ENCODE results near the gene ARNT2. TPM values are rescaled to one million over a fixed set of nuclear protein-coding genes. Genes with fewer than 3 reads are reported as not detected.

The ARNT2 gene
- total RNA-seq, 1 donor from 2014 or later, result 21.6 TPM

GRCh38 chr15:80626643-80627120 lies 222.5 kb downstream of the ARNT2 start:
- H3K27me3 ChIP-seq (ENCODE audit: control insufficient read depth, insufficient read depth, low read length), result no peaks in the 10 kb centered on the region
- no peaks in the 10 kb centered on the region for H3K36me3 ChIP-seq (ENCODE audit: control insufficient read depth, insufficient read depth, low read length)
- H3K4me3 ChIP-seq (ENCODE audit: low read depth, low read length), result no peak overlapping the region
- TF ChIP-seq, protein P1, sequence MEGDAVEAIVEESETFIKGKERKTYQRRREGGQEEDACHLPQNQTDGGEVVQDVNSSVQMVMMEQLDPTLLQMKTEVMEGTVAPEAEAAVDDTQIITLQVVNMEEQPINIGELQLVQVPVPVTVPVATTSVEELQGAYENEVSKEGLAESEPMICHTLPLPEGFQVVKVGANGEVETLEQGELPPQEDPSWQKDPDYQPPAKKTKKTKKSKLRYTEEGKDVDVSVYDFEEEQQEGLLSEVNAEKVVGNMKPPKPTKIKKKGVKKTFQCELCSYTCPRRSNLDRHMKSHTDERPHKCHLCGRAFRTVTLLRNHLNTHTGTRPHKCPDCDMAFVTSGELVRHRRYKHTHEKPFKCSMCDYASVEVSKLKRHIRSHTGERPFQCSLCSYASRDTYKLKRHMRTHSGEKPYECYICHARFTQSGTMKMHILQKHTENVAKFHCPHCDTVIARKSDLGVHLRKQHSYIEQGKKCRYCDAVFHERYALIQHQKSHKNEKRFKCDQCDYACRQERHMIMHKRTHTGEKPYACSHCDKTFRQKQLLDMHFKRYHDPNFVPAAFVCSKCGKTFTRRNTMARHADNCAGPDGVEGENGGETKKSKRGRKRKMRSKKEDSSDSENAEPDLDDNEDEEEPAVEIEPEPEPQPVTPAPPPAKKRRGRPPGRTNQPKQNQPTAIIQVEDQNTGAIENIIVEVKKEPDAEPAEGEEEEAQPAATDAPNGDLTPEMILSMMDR (IDR thresholded peaks at IDR 0.05; ENCODE audit: insufficient read depth, low read length, poor library complexity, severe bottlenecking), result no peak
- DNase-seq (ENCODE audit: low read depth), result no peak

- Histone ChIP-seq H3K27me3 (ENCODE audit: control insufficient read depth, insufficient read depth, low read length) (no peaks in the 10 kb centered on the region), H3K36me3 (ENCODE audit: control insufficient read depth, insufficient read depth, low read length) (no peaks in the 10 kb centered on the region), H3K4me3 (ENCODE audit: low read depth, low read length) (no peak overlapping the region)
- no peak for DNase-seq (ENCODE audit: low read depth)
- TF ChIP-seq, protein P1 (IDR thresholded peaks at IDR 0.05; ENCODE audit: insufficient read depth, low read length, poor library complexity, severe bottlenecking), result no peak
These were observed 225.2 kb downstream of the ARNT2 start for GRCh38 chr15:80629355-80629754.

DNA sequence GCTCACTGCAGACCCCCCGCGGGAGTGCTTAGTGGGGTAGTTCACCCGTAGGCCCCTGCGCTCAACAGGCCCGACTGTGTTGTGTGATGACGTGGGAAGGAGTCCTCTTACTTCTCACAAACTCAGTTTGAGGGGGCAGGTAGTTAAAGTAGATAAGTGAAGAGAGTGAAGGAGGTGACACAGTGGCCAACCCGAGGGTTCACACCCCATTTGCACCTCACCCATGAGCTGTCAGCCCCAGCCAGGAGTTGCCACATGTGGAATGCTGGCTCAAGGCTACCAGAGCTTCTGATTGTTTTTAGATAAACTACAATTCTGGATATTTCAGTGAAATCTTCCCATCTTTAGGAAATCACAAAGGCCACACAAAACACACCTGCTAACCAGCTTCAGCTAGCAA lies 226.8 kb downstream of the ARNT2 start:
- no peaks in the 10 kb centered on the region for H3K27me3 ChIP-seq (ENCODE audit: control insufficient read depth, insufficient read depth, low read length)
- no peak overlapping the region for H3K4me3 ChIP-seq (ENCODE audit: low read depth, low read length)
- TF ChIP-seq, protein P1 (IDR thresholded peaks at IDR 0.05; ENCODE audit: insufficient read depth, low read length, poor library complexity, severe bottlenecking), result no peak
- DNase-seq (ENCODE audit: low read depth), result no peak
- H3K36me3 ChIP-seq (ENCODE audit: control insufficient read depth, insufficient read depth, low read length), result no peaks in the 10 kb centered on the region

GRCh38 chr15:80633221-80633620 lies 229.0 kb downstream of the ARNT2 start:
- Histone ChIP-seq H3K4me3 (ENCODE audit: low read depth, low read length) (no peak overlapping the region), H3K27me3 (ENCODE audit: control insufficient read depth, insufficient read depth, low read length) (no peaks in the 10 kb centered on the region), H3K36me3 (ENCODE audit: control insufficient read depth, insufficient read depth, low read length) (no peaks in the 10 kb centered on the region)
- no peak for DNase-seq (ENCODE audit: low read depth)
- TF ChIP-seq, protein P1 (IDR thresholded peaks at IDR 0.05; ENCODE audit: insufficient read depth, low read length, poor library complexity, severe bottlenecking), result no peak

GRCh38 chr15:80635953-80636352 lies 231.8 kb downstream of the ARNT2 start:
- Histone ChIP-seq H3K27me3 (ENCODE audit: control insufficient read depth, insufficient read depth, low read length) (no peaks in the 10 kb centered on the region), H3K4me3 (ENCODE audit: low read depth, low read length) (no peak overlapping the region), H3K36me3 (ENCODE audit: control insufficient read depth, insufficient read depth, low read length) (no peaks in the 10 kb centered on the region)
- TF ChIP-seq, protein P1 (IDR thresholded peaks at IDR 0.05; ENCODE audit: insufficient read depth, low read length, poor library complexity, severe bottlenecking), result no peak
- no peak for DNase-seq (ENCODE audit: low read depth)

DNA sequence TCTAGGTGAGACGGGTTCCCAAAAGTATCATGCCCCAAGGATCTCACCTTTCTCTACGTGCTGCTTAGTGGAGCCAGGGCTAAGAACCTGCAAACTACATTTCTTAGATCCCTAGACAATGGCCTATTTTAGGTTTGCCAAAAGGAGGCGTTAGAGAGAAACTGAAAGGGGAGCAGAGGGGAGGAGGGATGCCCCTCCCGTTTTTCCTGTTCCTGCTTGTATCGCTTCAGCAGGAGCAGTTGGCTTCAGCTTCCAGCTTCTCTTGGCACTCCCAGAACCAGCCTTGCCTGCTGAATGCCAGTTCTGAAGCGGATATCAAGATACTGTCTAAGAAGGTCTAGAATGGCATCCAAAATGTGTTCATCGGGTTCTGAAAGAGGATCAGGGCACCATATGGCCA lies 232.5 kb downstream of the ARNT2 start:
- Histone ChIP-seq H3K4me3 (ENCODE audit: low read depth, low read length) (no peak overlapping the region), H3K27me3 (ENCODE audit: control insufficient read depth, insufficient read depth, low read length) (no peaks in the 10 kb centered on the region), H3K36me3 (ENCODE audit: control insufficient read depth, insufficient read depth, low read length) (no peaks in the 10 kb centered on the region)
- DNase-seq (ENCODE audit: low read depth), result no peak
- TF ChIP-seq, protein P1 (IDR thresholded peaks at IDR 0.05; ENCODE audit: insufficient read depth, low read length, poor library complexity, severe bottlenecking), result no peak
